GM18519 (cell line): ENCODE measurements around the gene MCC.

Experiments used
- ATAC-seq: cut with Tn5 transposase; IDR thresholded peaks from one replicate; pipeline ENCODE4 v1.9.1; 2021; ENCODE audit warnings: mild to moderate bottlenecking, moderate library complexity; ENCODE audit not compliant: unreplicated experiment, low FRiP score

MCC gene

GRCh38 chr5:113128641-113129330 is 359.5 kb downstream of the MCC start:
- no peak for ATAC-seq

- no peak for ATAC-seq
Observed at GRCh38 chr5:113128082-113128481, 360.2 kb downstream of the MCC start.

DNA sequence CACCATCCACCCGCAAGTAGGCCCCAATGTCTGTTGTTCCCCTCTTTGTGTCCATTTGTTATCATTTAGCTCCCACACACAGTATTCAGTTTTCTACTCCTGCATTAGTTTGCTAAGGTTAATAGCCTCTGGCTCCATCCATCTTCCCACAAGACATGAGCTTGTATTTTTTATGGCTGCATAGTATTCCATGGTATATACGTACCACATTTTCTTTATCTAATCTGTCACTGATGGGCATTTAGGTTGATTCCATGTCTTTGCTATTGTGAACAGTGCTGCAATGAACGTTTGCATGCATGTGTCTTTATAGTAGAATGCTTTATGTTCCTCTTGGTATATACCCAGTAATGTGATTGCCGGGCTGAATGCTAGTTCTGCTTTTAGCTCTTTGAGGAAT is 361.2 kb downstream of the MCC start:
- no peak for ATAC-seq

- ATAC-seq: no peak
Observed at GRCh38 chr5:113125371-113125770, 362.9 kb downstream of the MCC start.

- ATAC-seq: no peak
Observed at GRCh38 chr5:113124914-113125313, 363.3 kb downstream of the MCC start.

GRCh38 chr5:113124265-113124664 is 364.0 kb downstream of the MCC start:
- ATAC-seq: no peak

GRCh38 chr5:113123618-113124017 is 364.6 kb downstream of the MCC start:
- no peak for ATAC-seq

GRCh38 chr5:113122053-113122452 is 366.2 kb downstream of the MCC start:
- ATAC-seq: no peak

- no peak for ATAC-seq
Observed at GRCh38 chr5:113119246-113119924, 368.9 kb downstream of the MCC start.

DNA sequence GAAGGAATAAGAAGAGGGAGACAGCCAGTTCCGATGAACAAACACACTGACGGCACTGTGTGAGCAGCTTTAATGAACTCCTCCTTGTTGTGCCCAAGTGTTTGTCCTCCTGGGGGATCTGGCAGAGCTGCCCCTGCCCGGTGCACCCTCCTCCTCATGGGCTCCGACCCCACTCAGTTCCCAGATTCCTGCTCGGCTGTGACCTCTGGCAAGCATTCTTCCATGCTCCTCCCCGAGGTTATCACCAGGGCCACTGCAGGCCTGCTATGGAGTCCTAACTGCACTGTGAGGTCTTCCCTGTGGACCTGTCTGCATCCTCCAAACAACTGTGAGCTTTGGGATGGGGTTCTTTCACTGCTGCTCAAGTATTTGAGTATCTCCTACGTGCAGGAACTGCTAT is 369.5 kb downstream of the MCC start:
- no peak for ATAC-seq

GRCh38 chr5:113118298-113118697 is 370.0 kb downstream of the MCC start:
- ATAC-seq: no peak

DNA sequence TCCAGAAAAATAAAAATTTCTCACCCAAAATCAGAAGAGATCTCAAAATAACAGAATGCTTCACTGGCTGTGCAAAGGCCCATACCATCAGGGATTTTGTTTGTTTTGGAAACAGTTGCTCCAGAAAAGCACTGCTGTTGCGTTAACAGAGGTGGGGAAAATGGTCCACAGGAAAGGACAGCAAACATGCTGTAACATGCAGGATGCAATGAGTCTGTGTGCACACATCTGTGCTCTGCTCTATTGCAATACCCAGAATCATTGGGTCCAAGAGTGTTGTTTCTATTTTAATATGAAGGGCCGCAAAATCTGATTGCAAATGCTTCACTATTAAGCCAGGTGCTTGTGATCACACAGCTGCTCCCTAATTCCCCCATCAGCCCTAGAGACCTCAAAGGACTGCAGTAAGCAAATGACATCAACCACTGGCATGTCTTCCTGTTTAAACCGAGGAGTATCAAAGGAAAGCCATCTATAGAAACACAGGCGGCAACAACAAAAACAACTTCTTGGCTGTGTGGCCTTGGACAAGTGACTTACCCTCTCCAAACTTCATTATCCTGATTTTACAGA is 370.6 kb downstream of the MCC start:
- ATAC-seq: no peak

DNA sequence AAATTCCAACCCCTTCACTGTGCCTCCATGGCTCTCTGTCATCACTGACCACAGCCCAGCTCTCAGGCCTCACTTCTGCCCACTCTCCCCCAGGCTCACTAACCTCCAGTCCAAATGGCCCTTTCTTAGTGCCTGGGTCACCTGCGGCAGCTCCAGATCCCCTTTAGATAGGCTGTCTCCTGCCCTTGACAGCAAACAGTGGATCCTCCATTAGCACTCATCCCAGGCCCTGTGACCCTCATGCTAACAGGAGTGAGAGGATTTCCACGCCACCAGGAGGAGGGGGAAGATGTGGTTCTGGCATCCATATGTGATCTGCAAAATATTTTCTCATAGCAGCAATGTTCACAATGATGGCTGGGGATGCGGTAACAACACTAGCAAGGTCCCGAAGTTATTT is 372.3 kb downstream of the MCC start:
- ATAC-seq: no peak

GRCh38 chr5:113115061-113115460 is 373.2 kb downstream of the MCC start:
- no peak for ATAC-seq

GRCh38 chr5:113114559-113114958 is 373.7 kb downstream of the MCC start:
- ATAC-seq: no peak

GRCh38 chr5:113112435-113112834 is 375.8 kb downstream of the MCC start:
- no peak for ATAC-seq

DNA sequence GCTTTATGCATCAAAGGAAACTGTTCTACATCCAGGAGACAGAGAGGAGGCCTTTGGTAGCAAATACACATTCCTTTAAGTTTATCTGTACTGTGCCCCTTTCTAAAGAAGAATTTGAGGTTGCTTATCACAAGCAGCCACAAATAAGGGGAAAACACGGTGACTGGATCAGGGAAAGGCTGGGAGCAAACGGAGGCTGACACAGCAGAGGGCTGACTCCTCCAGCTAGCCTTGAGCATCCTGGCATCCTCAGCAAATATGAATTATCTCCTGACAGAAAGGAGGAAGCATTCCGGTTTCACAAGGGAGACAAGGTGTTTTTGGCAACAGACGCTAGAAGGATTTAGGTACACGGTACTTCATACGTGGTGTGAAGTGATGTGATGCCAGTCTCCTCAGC is 378.1 kb downstream of the MCC start:
- no peak for ATAC-seq

DNA sequence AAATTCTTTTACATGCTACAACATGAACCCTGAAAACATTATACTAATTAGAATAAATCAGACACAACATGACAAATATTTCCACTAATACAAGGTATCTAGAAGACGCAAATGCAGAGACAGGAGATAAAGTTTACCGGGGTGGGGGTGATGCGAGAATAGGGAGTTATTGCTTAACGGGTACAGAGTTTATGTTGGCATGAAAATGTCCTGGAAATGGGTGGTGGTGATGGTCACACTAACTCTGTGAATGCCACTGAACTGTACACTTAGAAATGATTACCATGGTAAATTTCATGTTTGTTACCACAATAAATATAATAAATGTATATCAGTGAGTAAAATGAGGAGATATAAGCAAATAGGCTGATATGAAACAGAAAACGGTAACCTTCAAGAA is 378.9 kb downstream of the MCC start:
- no peak for ATAC-seq

DNA sequence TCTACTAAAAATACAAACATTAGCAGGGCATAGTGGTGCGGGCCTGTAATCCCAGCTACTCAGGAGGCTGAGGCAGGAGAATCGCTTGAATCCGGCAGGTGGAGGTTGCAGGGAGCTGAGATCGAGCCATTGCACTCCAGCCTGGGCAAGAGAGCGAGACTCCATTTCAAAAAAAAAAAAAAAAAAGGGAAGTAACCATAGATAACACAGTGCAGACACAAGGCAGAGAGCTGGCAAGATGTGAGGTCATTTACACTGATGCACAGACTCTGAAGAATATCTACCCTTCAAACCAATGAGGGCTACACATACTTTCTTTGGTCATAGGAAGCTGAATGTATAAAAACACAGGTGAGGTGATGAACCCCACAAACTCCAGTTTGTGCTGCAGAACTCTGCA is 379.8 kb downstream of the MCC start:
- no peak for ATAC-seq

GRCh38 chr5:113106821-113107220 is 381.4 kb downstream of the MCC start:
- no peak for ATAC-seq

- no peak for ATAC-seq
Observed at GRCh38 chr5:113105693-113106280, 382.5 kb downstream of the MCC start.

GRCh38 chr5:113103330-113103729 is 384.9 kb downstream of the MCC start:
- no peak for ATAC-seq
